BJ (cell line): ENCODE results near the gene ZNF724. TPM values are rescaled to one million over a fixed set of nuclear protein-coding genes. Genes with fewer than 3 reads are reported as not detected.
"Not testable (repeated sequence)": the region's sequence is repeated elsewhere in the genome, so short reads cannot be mapped to it uniquely, and the experiment has no call there.

ENCODE experiments used
- CTCF ChIA-PET: fragments of 350-600 bp; formaldehyde crosslinking; extraction: SDS; loops from one replicate; lab custom pipeline; 2021; ENCODE audit warnings: antibody characterized with exemption, inconsistent platforms; lab: Yijun Ruan, JAX
- POLR2A ChIA-PET: fragments of 300-600 bp; sonication (Branson Sonifier 250); formaldehyde crosslinking; extraction: SDS; loops from one replicate; lab custom pipeline; 2021; ENCODE audit warnings: antibody characterized with exemption; lab: Charles Lee
- DNase-seq: peaks from one replicate; pipeline ENCODE4 v3.0.0-alpha.2; 2011; ENCODE audit warnings: low read depth
- H3K27me3 ChIP-seq: 2 replicates; pipeline ENCODE4 v1.6.0; 2011; ENCODE audit warnings: low read length; ENCODE audit not compliant: control insufficient read depth, insufficient read depth
- H3K36me3 ChIP-seq: 2 replicates; pipeline ENCODE4 v1.5.1; 2011; ENCODE audit warnings: low read length; ENCODE audit not compliant: control insufficient read depth, insufficient read depth
- H3K4me3 ChIP-seq: 2 replicates; pipeline ENCODE4 v1.5.1; 2011; ENCODE audit warnings: low read depth, mild to moderate bottlenecking, control low read depth, low read length
- CTCF ChIP-seq: IDR thresholded peaks from 2 replicates; pipeline ENCODE4 v1.5.1; 2011; ENCODE audit warnings: low read depth, mild to moderate bottlenecking, control low read depth, inconsistent platforms, low read length, moderate library complexity; ENCODE audit not compliant: insufficient read depth
- polyA plus RNA-seq: library from polyadenylated mRNA; depleted of rRNA; stranded (reverse); fragments of >200 nt; gene quantifications from 2 replicates; pipeline ENCODE4 v1.2.3, GENCODE V29; 2011

ZNF724 gene
- polyA plus RNA-seq, 1 experiment = 1.0 TPM

- POLR2A ChIA-PET = no interaction called here
- TF ChIP-seq CTCF = peak; percentile 59
- H3K4me3 ChIP-seq = no peak overlapping the region
- DNase-seq = no peak
- CTCF ChIA-PET = interaction anchor here (0.6 to 0.9 kb wide), 3 partner anchors 16 to 57 kb away, joined by 3 to 6 read pairs (median 3); no protein-coding TSS in a partner anchor
- no peaks in the 10 kb centered on the region for H3K27me3 ChIP-seq
- no peaks in the 10 kb centered on the region for H3K36me3 ChIP-seq
Measured at GRCh38 chr19:23283925-23284324, 33.7 kb upstream of the ZNF724 start.

DNA sequence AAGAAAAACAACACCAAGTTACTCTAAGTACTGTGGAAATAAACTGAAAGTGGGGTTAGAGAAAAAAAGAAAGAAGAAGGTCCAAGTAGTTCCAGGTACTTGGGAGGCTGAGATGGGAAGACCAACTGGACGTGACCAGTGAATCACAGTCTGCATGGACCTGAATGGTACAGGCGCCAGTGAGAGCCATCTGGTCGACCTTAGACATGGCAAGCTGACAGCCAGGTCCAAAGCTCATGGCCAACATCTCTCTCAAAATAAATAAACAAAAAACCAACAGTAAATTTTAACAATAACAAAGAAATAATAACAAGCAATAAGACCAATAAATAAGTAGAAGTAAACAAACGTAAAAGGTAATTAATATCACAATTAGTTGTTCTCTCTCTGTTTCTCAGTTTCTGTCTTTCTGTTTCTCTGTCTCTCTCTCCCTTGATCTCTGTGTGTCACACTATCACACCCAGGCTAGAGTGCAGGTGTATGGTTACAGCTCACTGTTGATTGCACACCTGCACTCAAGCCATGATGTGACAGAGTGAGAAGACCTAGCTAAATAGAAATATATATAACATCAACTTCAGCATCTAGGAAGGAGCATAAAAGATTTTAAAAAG lies 31.6 kb upstream of the ZNF724 start:
- H3K4me3 ChIP-seq = no peak overlapping the region
- TF ChIP-seq CTCF = no peak
- CTCF ChIA-PET = interaction anchor here (0.6 kb wide), 1 partner anchor 153 kb away, joined by 3 read pairs; no protein-coding TSS in a partner anchor
- POLR2A ChIA-PET = no interaction called here
- H3K36me3 ChIP-seq = no peaks in the 10 kb centered on the region
- no peak for DNase-seq
- no peaks in the 10 kb centered on the region for H3K27me3 ChIP-seq

GRCh38 chr19:23278118-23278517 lies 27.9 kb upstream of the ZNF724 start:
- H3K4me3 ChIP-seq, H3K36me3 ChIP-seq, CTCF ChIA-PET, H3K27me3 ChIP-seq, POLR2A ChIA-PET, DNase-seq: not testable (repeated sequence)

DNA sequence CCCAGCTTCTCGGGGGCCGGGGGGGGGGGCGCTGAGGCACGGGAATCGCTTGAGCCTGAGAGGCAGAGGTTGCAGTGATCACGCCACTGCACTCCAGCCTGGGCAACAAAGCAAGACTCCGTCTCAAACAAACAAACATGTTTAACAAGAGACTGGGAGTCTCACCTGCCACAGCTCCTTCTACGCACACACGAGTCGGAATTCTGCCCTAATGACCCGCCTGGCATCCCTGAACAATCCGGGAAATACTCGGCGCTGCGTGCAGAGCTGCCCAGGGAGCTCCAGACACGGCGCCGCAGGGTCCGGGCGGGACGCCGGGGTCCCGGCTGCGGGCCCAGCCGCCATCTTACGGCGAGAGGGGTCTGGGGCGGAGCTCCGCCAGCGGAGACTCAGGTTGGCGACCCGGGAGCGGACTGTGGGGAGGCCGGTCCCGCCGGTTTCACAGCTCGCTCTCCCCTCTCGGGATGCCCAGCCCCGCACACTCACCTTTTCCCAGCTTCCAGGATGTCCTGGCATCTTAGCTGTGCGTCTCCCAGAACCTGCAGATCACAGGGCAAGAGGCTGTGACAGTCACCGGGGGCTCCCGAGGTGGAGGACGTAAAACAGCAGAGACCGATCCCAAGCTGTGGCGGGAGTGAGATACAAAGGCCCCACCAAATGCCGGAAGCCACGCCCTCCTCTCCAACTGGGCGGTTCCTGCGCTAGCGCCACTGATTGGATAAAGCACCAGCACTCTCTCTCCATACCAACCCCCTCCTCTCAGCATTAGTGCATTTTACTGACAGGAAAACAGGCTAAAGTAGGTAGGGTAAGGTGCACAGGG lies 23.6 kb upstream of the ZNF724 start:
- 0 out of 2 replicates have a peak, but pooled peaks have one; percentile 13 for TF ChIP-seq CTCF
- Histone ChIP-seq H3K4me3 (peak overlapping the region; percentile 92), H3K27me3 (no peaks in the 10 kb centered on the region), H3K36me3 (peaks cover 2% of the 10 kb centered on the region)
- ChIA-PET CTCF (interaction anchor here (0.8 kb wide), 1 partner anchor 37 kb away, joined by 3 read pairs; no protein-coding TSS in a partner anchor), POLR2A (no interaction called here)
- DNase-seq = peak; percentile 50

DNA sequence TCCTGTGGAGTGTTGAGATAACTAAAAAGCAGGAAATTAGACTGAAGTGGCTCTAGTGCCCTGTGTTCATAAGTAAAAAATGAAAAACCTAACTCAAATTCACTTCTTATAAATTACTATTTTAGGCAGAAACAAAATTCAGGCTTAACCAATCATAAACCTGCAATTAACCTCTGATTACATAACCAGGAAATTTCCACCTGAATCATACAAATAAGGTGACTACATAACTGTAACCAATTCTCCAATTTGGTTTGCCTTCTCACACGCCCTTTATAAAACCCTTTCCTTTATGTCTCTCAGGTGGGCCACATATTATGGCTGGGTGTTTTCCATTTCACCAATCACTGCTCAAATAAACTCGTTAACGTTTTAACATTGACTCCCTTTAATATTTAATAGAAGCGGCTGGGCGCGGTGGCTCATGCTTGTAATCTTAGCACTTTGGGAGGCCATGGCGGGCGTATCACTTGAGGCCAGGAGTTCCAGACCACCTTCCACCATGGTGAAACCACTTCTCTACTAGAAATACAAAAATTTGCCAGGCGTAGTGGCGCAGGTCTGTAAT lies 22.9 kb upstream of the ZNF724 start:
- H3K27me3 ChIP-seq = no peaks in the 10 kb centered on the region
- CTCF ChIA-PET = interaction anchor here (0.8 kb wide), 1 partner anchor 37 kb away, joined by 3 read pairs; no protein-coding TSS in a partner anchor
- H3K36me3 ChIP-seq = peaks cover 2% of the 10 kb centered on the region
- no peak for TF ChIP-seq CTCF
- DNase-seq = no peak
- peak overlapping the region; percentile 92 for H3K4me3 ChIP-seq
- POLR2A ChIA-PET = no interaction called here
